GM21723 (cell line): ENCODE measurements around the gene CAMK2D.
"Not testable (repeated sequence)": the region's sequence is repeated elsewhere in the genome, so short reads cannot be mapped to it uniquely, and the experiment has no call there.

ENCODE experiments used
- ATAC-seq: cut with Tn5 transposase; IDR thresholded peaks from one replicate; pipeline ENCODE4 v1.9.1; 2021; ENCODE audit warnings: mild to moderate bottlenecking, moderate library complexity; ENCODE audit not compliant: unreplicated experiment

Gene CAMK2D

GRCh38 chr4:113761620-113762185 is at the start of gene CAMK2D:
Gene CAMK2D, minus strand, starts transcription at chr4:113761738. Its CDS starts 670 bp downstream, at chr4:113761068.
- peak; percentile 58 for ATAC-seq

DNA sequence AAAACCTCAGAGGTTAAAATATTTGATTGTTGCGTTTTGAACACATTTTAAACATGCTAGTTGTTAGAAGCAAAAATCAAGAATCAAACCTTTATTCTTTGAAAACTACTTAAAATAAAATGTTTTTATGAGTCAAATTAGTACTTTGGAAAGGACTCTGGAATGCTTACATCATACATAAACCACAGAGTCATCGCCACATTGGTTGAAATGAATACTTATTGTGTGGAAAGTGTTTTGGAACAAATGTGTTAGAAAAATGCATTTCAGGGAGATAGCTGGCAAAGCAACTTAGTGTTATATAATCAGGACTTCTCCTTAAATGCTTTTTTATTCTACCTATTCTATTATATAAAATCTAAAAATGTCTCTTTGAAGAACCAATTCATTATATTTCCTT is 49.4 kb upstream of the CAMK2D start:
- ATAC-seq = no peak

DNA sequence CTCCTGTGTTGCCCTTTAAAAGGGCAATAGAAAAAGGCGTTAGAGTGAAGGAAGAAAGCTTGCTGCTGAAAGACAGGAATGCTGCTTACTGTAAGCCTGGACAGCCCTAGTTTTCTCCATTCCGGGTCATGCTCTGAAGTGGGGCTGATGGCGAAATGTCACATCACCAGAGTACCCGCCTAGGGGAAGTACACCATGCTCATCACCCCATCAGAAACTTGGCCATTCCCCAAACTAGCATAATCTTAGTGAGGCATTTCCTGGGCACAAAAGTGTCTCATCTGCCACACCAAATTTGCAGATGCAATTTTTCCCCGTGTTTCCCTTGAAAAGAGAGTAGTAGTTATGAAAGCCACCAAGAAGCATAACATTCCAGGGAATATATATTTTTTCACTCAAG is 47.8 kb upstream of the CAMK2D start:
- no peak for ATAC-seq

DNA sequence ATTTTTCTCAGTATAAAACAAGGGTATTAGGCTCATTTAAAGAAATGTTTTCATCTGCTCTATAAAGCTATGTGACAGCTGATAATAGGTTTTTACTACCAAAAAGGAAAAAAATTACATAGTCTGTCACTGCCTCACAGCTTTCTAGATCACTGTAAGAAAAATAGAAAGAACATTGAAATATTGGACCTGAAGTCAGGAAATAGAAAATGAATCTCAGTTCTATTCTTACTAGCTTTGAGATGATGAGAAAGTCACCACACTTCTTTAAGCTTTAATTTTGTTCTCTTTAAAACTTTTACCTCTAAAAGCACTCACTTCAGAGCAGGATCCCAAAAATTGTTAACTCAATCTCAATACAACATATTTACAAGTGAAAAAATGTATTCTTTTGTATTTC is 45.3 kb upstream of the CAMK2D start:
- peak; percentile 62 for ATAC-seq

DNA sequence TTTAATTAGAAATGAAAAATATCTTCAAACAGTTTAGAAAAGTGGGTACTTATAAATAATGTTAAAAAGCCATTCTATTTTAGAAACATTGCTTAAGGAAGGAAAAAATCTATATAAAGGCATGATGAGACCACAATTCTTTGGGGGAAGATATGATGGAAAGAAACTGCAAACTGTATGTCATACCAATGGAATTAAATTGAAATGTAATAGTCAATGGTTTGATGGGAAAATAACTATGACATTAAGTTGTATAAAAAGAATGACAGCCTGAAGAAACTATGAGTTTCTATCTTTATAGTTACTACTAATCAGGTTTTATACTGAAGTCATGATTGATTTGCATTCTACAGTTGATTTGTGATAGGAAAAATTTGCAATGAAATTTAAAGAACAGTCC is 40.3 kb upstream of the CAMK2D start:
- no peak for ATAC-seq

DNA sequence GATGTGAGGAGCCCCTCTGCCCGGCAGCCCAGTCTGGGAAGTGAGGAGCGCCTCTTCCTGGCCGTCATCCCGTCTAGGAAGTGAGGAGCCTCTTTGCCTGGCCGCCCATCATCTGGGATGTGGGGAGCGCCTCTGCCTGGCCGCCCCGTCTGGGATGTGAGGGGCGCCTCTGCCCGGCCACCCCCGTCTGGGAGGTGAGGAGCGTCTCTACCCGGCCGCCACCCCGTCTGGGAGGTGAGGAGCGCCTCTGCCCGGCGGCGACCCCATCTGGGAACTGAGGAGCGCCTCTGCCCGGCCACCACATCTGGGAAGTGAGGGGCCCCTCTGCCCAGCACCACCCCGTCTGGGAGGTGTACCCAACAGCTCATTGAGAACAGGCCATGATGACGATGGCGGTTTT is 34.8 kb upstream of the CAMK2D start:
- not testable (repeated sequence) for ATAC-seq

- no peak for ATAC-seq
Measured at GRCh38 chr4:113790478-113790877, 28.9 kb upstream of the CAMK2D start.

- no peak for ATAC-seq
Measured at GRCh38 chr4:113788888-113789287, 27.4 kb upstream of the CAMK2D start.

GRCh38 chr4:113785781-113786180 is 24.2 kb upstream of the CAMK2D start:
- no peak for ATAC-seq

- ATAC-seq = no peak
Measured at GRCh38 chr4:113784497-113785250, 23.1 kb upstream of the CAMK2D start.

- ATAC-seq = no peak
Measured at GRCh38 chr4:113783701-113784100, 22.2 kb upstream of the CAMK2D start.

GRCh38 chr4:113783289-113783688 is 21.8 kb upstream of the CAMK2D start:
- no peak for ATAC-seq

- ATAC-seq = peak; percentile 60
Measured at GRCh38 chr4:113781439-113782040, 20.0 kb upstream of the CAMK2D start.

DNA sequence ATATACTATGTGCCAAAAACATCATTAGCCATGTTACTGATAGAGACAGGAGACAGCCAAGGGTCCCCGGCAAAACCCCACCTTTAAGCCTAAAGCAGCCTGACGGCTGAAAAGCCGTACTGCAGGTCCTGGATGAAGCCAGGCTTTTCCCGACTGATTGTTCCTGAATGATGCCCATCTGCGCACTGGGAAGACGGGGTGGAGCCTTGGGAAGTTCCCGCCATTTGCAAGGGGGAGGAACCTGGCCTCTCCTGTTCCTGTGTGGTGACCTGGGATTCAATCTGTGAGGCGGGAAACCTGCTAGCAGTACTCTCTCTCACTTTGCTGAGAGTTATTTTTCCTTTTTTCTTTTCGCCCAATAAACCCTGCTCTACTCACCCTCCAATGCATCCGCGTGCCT is 15.1 kb upstream of the CAMK2D start:
- ATAC-seq = no peak

GRCh38 chr4:113776016-113776415 is 14.5 kb upstream of the CAMK2D start:
- ATAC-seq = no peak

DNA sequence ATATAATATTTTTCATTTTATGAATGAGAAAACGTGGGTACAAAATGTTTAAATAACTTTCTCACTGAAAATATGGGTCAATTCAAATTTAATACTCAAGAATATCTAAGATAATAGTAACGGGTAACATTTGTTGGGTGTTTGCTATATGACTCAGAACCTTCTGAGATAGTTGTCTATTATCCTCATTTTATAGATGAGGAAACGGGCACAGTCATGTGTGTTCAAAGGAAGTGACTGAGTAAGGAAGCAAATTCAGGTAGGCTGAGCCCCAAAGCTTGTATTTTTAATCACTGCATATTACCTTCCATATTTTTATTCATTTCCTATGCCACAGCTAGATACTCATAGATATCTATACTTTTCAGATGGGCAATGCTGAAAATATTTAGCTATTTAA is 12.2 kb upstream of the CAMK2D start:
- ATAC-seq = no peak

DNA sequence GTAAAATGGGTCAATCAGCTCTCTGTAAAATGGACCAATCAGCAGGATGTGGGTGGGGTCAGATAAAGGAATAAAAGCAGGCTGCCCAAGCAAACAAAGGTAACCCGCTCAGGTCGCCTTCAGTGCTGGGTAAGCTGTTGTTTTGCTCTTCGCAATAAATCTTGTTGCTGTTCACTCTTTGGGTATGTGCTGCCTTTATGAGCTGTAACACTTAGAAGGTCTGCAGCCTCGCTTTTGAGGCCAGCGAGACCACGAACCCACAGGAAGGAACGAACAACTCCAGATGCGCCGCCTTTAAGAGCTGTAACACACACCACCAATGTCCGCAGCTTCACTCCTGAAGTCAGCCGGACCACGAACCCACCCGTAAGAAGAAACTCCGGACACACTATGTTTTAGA is 11.5 kb upstream of the CAMK2D start:
- ATAC-seq = no peak

DNA sequence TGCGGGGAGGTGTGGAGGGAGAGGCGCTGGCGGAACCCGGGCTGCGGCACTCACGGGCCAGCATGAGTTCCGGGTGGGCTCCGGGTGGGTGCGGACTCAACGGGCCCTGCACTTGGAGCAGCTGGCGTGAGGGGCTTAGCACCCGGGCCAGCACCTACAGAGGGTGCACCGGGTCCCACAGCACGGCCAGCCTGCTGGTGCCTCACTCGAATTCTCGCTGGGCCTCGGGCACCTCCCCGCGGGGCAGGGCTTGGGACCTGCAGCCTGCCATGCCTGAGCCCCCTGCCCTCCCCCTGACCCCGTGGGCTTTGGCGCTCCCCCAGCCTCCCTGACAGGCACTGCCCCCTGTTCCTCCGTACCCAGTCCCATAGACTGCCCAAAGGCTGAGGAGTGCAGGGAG is 10.8 kb upstream of the CAMK2D start:
- ATAC-seq = no peak

GRCh38 chr4:113769744-113770143 is 8.2 kb upstream of the CAMK2D start:
- no peak for ATAC-seq

GRCh38 chr4:113768952-113769351 is 7.4 kb upstream of the CAMK2D start:
- no peak for ATAC-seq

GRCh38 chr4:113766882-113767281 is 5.3 kb upstream of the CAMK2D start:
- no peak for ATAC-seq

GRCh38 chr4:113764720-113765264 is 3.3 kb upstream of the CAMK2D start:
- no peak for ATAC-seq
